C4-2B (cell line): ENCODE data around the gene CA10.

Experiments used
- CTCF ChIP-seq: fragments of 450-650 bp; conservative IDR thresholded peaks from 2 replicates; pipeline ENCODE4 v1.5.1; 2017; ENCODE audit warnings: mild to moderate bottlenecking
- ZFX ChIP-seq: fragments of 450-650 bp; IDR thresholded peaks from 2 replicates; pipeline ENCODE4 v1.6.1; 2017

DNA sequence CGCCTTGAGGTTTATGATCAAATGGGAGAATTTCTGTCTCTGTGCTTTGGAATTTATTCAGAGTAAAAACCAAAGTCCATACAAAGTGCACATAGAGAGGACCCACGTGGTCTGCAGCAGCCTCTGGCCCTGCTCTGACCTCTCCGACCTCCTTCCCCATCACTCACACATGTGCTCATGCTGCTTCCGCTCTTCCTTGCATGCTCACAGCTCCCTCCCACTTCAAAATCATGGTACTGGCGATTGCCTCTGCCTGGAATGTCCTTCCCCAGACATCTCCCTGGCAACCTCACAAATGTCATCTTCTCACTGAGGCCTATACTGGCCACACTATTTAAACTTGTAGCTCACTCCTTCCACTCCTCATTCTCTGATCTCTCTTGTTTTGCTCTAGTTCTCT is 418.0 kb downstream of the CA10 start:
- TF ChIP-seq CTCF (no peak), ZFX (no peak)
